Measurements from ENCODE around the gene ZNF362. TPM values are rescaled to one million over a fixed set of nuclear protein-coding genes. Genes with fewer than 3 reads are reported as not detected.

The ZNF362 gene
- total RNA-seq, 4 donors from 2014 or later: 3.6 to 18.9 (median 13.7) TPM

- peaks cover 0 to 8% (median 0%) of the 10 kb centered on the region in 3 donors for H3K4me1 ChIP-seq
- no peak overlapping the region for H3K27ac ChIP-seq
- WGBS, 2 donors: 85 to 91% methylated on average over 11 of the region's 11 CpGs
- intact Hi-C loops (cut with DNase I): no loop called here
- TF ChIP-seq, protein P1, sequence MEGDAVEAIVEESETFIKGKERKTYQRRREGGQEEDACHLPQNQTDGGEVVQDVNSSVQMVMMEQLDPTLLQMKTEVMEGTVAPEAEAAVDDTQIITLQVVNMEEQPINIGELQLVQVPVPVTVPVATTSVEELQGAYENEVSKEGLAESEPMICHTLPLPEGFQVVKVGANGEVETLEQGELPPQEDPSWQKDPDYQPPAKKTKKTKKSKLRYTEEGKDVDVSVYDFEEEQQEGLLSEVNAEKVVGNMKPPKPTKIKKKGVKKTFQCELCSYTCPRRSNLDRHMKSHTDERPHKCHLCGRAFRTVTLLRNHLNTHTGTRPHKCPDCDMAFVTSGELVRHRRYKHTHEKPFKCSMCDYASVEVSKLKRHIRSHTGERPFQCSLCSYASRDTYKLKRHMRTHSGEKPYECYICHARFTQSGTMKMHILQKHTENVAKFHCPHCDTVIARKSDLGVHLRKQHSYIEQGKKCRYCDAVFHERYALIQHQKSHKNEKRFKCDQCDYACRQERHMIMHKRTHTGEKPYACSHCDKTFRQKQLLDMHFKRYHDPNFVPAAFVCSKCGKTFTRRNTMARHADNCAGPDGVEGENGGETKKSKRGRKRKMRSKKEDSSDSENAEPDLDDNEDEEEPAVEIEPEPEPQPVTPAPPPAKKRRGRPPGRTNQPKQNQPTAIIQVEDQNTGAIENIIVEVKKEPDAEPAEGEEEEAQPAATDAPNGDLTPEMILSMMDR (IDR thresholded peaks at IDR 0.05): no peak
- TF ChIP-seq POLR2A (IDR thresholded peaks at IDR 0.05): no peak
- H3K9me3 ChIP-seq: no peaks in the 10 kb centered on the region
- no peak for DNase-seq
- no peak overlapping the region for H3K4me3 ChIP-seq
- peaks cover 10 to 89% (median 11%) of the 10 kb centered on the region in 3 donors for H3K36me3 ChIP-seq
- H3K27me3 ChIP-seq: no peaks in the 10 kb centered on the region
Observed at GRCh38 chr1:33277488-33278084, 21.3 kb downstream of the ZNF362 start.

DNA sequence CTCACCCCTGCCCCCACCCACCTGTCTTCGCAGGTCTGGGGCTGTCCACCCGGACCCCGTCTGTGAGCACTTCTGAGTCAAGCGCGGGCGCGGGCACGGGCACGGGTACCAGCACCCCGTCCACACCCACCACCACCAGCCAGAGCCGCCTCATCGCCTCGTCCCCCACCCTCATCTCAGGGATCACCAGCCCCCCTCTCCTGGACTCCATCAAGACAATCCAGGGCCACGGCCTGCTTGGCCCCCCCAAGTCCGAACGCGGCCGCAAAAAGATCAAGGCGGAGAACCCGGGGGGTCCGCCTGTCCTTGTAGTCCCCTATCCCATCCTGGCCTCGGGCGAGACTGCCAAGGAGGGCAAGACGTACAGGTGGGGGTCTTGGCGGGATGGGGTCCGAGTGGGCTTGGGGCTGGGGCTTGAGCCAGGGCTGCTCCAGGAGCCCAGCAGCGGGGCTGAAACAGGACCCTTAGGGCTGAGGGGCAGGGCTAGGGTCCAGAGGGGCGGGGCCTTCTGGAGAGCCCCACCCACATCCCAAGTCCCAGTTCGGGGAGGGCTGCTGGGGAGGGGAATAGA is 23.9 kb downstream of the ZNF362 start:
- H3K27ac ChIP-seq: no peak overlapping the region
- TF ChIP-seq, protein P1 (IDR thresholded peaks at IDR 0.05): no peak
- no peak for TF ChIP-seq POLR2A (IDR thresholded peaks at IDR 0.05)
- no peaks in the 10 kb centered on the region for H3K4me1 ChIP-seq
- intact Hi-C loops (cut with DNase I): no loop called here
- H3K4me3 ChIP-seq: no peak overlapping the region
- no peaks in the 10 kb centered on the region for H3K9me3 ChIP-seq
- no peak for DNase-seq
- WGBS, 2 donors: 91 to 92% methylated on average over 9 to 19 of the region's 29 CpGs
- H3K27me3 ChIP-seq: no peaks in the 10 kb centered on the region
- H3K36me3 ChIP-seq: peaks cover 11 to 99% (median 14%) of the 10 kb centered on the region in 3 donors

- TF ChIP-seq, protein P1 (IDR thresholded peaks at IDR 0.05): no peak
- no peak for TF ChIP-seq POLR2A (IDR thresholded peaks at IDR 0.05)
- H3K4me1 ChIP-seq: peaks cover 0 to 11% (median 0%) of the 10 kb centered on the region in 3 donors
- WGBS, 2 donors: 89 to 92% methylated on average over 12 to 17 of the region's 17 CpGs
- no peak overlapping the region for H3K4me3 ChIP-seq
- no peak for DNase-seq
- H3K27ac ChIP-seq: no peak overlapping the region
- intact Hi-C loops (cut with DNase I): no loop called here
- H3K36me3 ChIP-seq: peaks cover 11 to 94% (median 14%) of the 10 kb centered on the region in 3 donors
- H3K9me3 ChIP-seq: no peaks in the 10 kb centered on the region
- H3K27me3 ChIP-seq: no peaks in the 10 kb centered on the region
Observed at GRCh38 chr1:33281554-33282303, 25.4 kb downstream of the ZNF362 start.

GRCh38 chr1:33282791-33283190 is 26.5 kb downstream of the ZNF362 start:
- DNase-seq: no peak
- intact Hi-C loops (cut with DNase I): no loop called here
- H3K4me1 ChIP-seq: peaks cover 0 to 17% (median 0%) of the 10 kb centered on the region in 3 donors
- no peaks in the 10 kb centered on the region for H3K27me3 ChIP-seq
- 82 to 84% methylated on average over 3 of the region's 3 CpGs for WGBS, 2 donors
- TF ChIP-seq, protein P1 (IDR thresholded peaks at IDR 0.05): no peak
- TF ChIP-seq POLR2A (IDR thresholded peaks at IDR 0.05): no peak
- no peak overlapping the region for H3K4me3 ChIP-seq
- no peak overlapping the region for H3K27ac ChIP-seq
- H3K36me3 ChIP-seq: peaks cover 11 to 94% (median 14%) of the 10 kb centered on the region in 3 donors
- no peaks in the 10 kb centered on the region for H3K9me3 ChIP-seq

DNA sequence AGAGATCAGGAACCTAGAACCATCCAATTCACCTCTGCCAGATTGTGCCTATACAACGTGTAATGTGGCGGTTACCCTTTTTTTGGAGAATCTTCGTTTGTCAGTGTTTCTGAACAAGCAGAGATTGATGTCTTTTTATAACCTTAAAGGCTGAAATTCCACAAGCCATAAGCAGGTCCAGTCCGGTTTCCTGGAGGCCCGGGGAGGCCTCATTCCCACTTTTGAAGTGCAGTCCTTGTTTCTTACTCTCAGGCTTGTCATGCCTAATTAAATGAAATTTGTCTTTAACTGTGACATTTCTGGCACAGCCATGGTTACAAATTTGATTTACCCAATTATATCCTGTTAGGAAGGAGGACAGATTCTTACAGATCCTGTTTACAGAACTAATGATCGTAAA is 27.8 kb downstream of the ZNF362 start:
- Histone ChIP-seq H3K4me1 (peaks cover 0 to 17% (median 0%) of the 10 kb centered on the region in 3 donors), H3K27me3 (no peaks in the 10 kb centered on the region), H3K4me3 (no peak overlapping the region), H3K9me3 (no peaks in the 10 kb centered on the region), H3K36me3 (peaks cover 11 to 92% (median 14%) of the 10 kb centered on the region in 3 donors), H3K27ac (no peak overlapping the region)
- intact Hi-C loops (cut with DNase I): no loop called here
- DNase-seq: no peak
- no peak for TF ChIP-seq POLR2A (IDR thresholded peaks at IDR 0.05)
- TF ChIP-seq, protein P1 (IDR thresholded peaks at IDR 0.05): no peak
- 76 to 86% methylated on average over 6 of the region's 6 CpGs for WGBS, 2 donors
